Activated CD8-positive, alpha-beta memory T cell treated with anti-CD3 and anti-CD28 coated beads, Interleukin-2, amount 10 ng/mL, durations not matched to agents 7 days and 5 days (primary cell): ENCODE measurements around the gene ZMAT2. TPM values are rescaled to one million over a fixed set of nuclear protein-coding genes. Genes with fewer than 3 reads are reported as not detected.
A peak's percentile ranks its signal among the peaks of the same experiment; 100 is the strongest.
"Not testable (repeated sequence)": the region's sequence is repeated elsewhere in the genome, so short reads cannot be mapped to it uniquely, and the experiment has no call there.

Source experiments
- ATAC-seq: fragments of 150-1000 bp; cut with Tn5 transposase; one replicate; pipeline ENCODE4 v1.10.0; 2021; ENCODE audit warnings: moderate library complexity
- CTCF ChIA-PET: fragments of 350-600 bp; sonication (Branson Sonifier 250); formaldehyde crosslinking; loops from one replicate; lab custom pipeline; 2021; ENCODE audit warnings: antibody characterized with exemption; lab: Charles Lee
- DNase-seq: peaks from one replicate; pipeline ENCODE4 v3.0.0-alpha.2; 2020
- H3K27ac Mint-ChIP-seq: one replicate; pipeline ENCODE4 v1.8.0; 2021; ENCODE audit warnings: mild to moderate bottlenecking, mixed read lengths
- H3K27me3 Mint-ChIP-seq: one replicate; pipeline ENCODE4 v1.8.0; 2021; ENCODE audit warnings: mixed read lengths
- H3K36me3 Mint-ChIP-seq: one replicate; pipeline ENCODE4 v1.8.0; 2021; ENCODE audit warnings: mild to moderate bottlenecking, mixed read lengths
- H3K4me1 Mint-ChIP-seq: one replicate; pipeline ENCODE4 v1.8.0; 2021; ENCODE audit warnings: mixed read lengths
- H3K4me3 Mint-ChIP-seq: one replicate; pipeline ENCODE4 v1.8.0; 2021; ENCODE audit warnings: mild to moderate bottlenecking, moderate library complexity, mixed read lengths
- H3K9me3 Mint-ChIP-seq: one replicate; pipeline ENCODE4 v1.8.0; 2022; ENCODE audit warnings: low read depth, mixed read lengths
- total RNA-seq, 2 experiments: library from RNA; stranded (reverse); gene quantifications; one replicate each; pipeline ENCODE4 v1.2.3, GENCODE V29; 2021

The ZMAT2 gene
- total RNA-seq, 2 experiments from 2014 or later, result 45.0 to 58.6 TPM

GRCh38 chr5:140718266-140718592, 18.0 kb downstream of the ZMAT2 start:
- Mint-ChIP-seq H3K36me3 (no peaks in the 10 kb centered on the region), H3K4me3 (no peak overlapping the region)
- CTCF ChIA-PET, result interaction anchor here (1.0 to 5.3 kb wide), 2 partner anchors 160 to 353 kb away, joined by 3 to 49 read pairs; no protein-coding TSS in a partner anchor

GRCh38 chr5:140720738-140721137, 20.5 kb downstream of the ZMAT2 start:
- DNase-seq, H3K36me3 Mint-ChIP-seq, H3K27ac Mint-ChIP-seq, H3K9me3 Mint-ChIP-seq, H3K4me3 Mint-ChIP-seq, ATAC-seq: not testable (repeated sequence)
- CTCF ChIA-PET, result interaction anchor here (1.0 to 5.3 kb wide), 14 partner anchors 9 to 481 kb away, joined by 3 to 49 read pairs (median 5); partner anchors contain the start of genes CD14, EIF4EBP3 and TMCO6
- peaks cover 16% of the 10 kb centered on the region for H3K27me3 Mint-ChIP-seq
- peaks cover 24% of the 10 kb centered on the region for H3K4me1 Mint-ChIP-seq

More at GRCh38 chr5:140718266-140718592, 18.0 kb downstream of the ZMAT2 start:
- no peak overlapping the region for H3K27ac Mint-ChIP-seq
- peaks cover 17% of the 10 kb centered on the region for H3K4me1 Mint-ChIP-seq
- no peaks in the 10 kb centered on the region for H3K9me3 Mint-ChIP-seq
- DNase-seq (no peak), ATAC-seq (no peak)
- peaks cover 9% of the 10 kb centered on the region for H3K27me3 Mint-ChIP-seq

GRCh38 chr5:140721395-140721794, 21.1 kb downstream of the ZMAT2 start:
- H3K4me1 Mint-ChIP-seq, result peaks cover 29% of the 10 kb centered on the region
- H3K27ac Mint-ChIP-seq, H3K36me3 Mint-ChIP-seq, H3K4me3 Mint-ChIP-seq, H3K9me3 Mint-ChIP-seq, ATAC-seq, DNase-seq: not testable (repeated sequence)
- H3K27me3 Mint-ChIP-seq, result peaks cover 16% of the 10 kb centered on the region
- CTCF ChIA-PET, result interaction anchor here (0.6 to 5.3 kb wide), 7 partner anchors 10 to 1401 kb away, joined by 3 to 49 read pairs (median 5); partner anchors contain the start of gene HBEGF

GRCh38 chr5:140725799-140726471, 25.7 kb downstream of the ZMAT2 start:
- Mint-ChIP-seq H3K36me3 (no peaks in the 10 kb centered on the region), H3K4me3 (peak overlapping the region; percentile 76), H3K4me1 (peaks cover 15% of the 10 kb centered on the region), H3K9me3 (peaks cover 2% of the 10 kb centered on the region), H3K27me3 (peaks cover 16% of the 10 kb centered on the region), H3K27ac (peak overlapping the region; percentile 56)
- DNase-seq, result peak; percentile 90
- ATAC-seq, result peak; percentile 95
- CTCF ChIA-PET, result interaction anchor here (0.7 to 1.6 kb wide), 10 partner anchors 9 to 486 kb away, joined by 3 to 4 read pairs (median 3); no protein-coding TSS in a partner anchor

- no peaks in the 10 kb centered on the region for H3K4me1 Mint-ChIP-seq
- CTCF ChIA-PET, result no interaction called here
- no peaks in the 10 kb centered on the region for H3K36me3 Mint-ChIP-seq
- H3K4me3 Mint-ChIP-seq, result no peak overlapping the region
- peaks cover 20% of the 10 kb centered on the region for H3K27me3 Mint-ChIP-seq
- ATAC-seq (no peak), DNase-seq (no peak)
- H3K27ac Mint-ChIP-seq, result no peak overlapping the region
- H3K9me3 Mint-ChIP-seq, result peaks cover 2% of the 10 kb centered on the region
These were observed 32.9 kb downstream of the ZMAT2 start for GRCh38 chr5:140733098-140733497.

GRCh38 chr5:140734354-140734753, 34.1 kb downstream of the ZMAT2 start:
- H3K9me3 Mint-ChIP-seq, result peaks cover 2% of the 10 kb centered on the region
- DNase-seq (no peak), ATAC-seq (no peak)
- H3K36me3 Mint-ChIP-seq, result no peaks in the 10 kb centered on the region
- no peak overlapping the region for H3K27ac Mint-ChIP-seq
- H3K27me3 Mint-ChIP-seq, result peaks cover 20% of the 10 kb centered on the region
- H3K4me3 Mint-ChIP-seq, result no peak overlapping the region
- H3K4me1 Mint-ChIP-seq, result no peaks in the 10 kb centered on the region
- CTCF ChIA-PET, result interaction anchor here (1.3 kb wide), 1 partner anchor 8 kb away, joined by 3 read pairs; no protein-coding TSS in a partner anchor

GRCh38 chr5:140737486-140737885, 37.2 kb downstream of the ZMAT2 start:
- no peak for ATAC-seq
- DNase-seq, result no peak
- H3K4me3 Mint-ChIP-seq, result no peak overlapping the region
- no peak overlapping the region for H3K27ac Mint-ChIP-seq
- peaks cover 5% of the 10 kb centered on the region for H3K9me3 Mint-ChIP-seq
- H3K27me3 Mint-ChIP-seq, result peaks cover 16% of the 10 kb centered on the region
- H3K4me1 Mint-ChIP-seq, result no peaks in the 10 kb centered on the region
- H3K36me3 Mint-ChIP-seq, result no peaks in the 10 kb centered on the region
- CTCF ChIA-PET, result interaction anchor here (1.3 kb wide), 1 partner anchor 493 kb away, joined by 3 read pairs; no protein-coding TSS in a partner anchor

- DNase-seq, result no peak
- H3K4me3 Mint-ChIP-seq, result no peak overlapping the region
- no peaks in the 10 kb centered on the region for H3K4me1 Mint-ChIP-seq
- no peak overlapping the region for H3K27ac Mint-ChIP-seq
- H3K27me3 Mint-ChIP-seq, result peaks cover 5% of the 10 kb centered on the region
- peaks cover 3% of the 10 kb centered on the region for H3K9me3 Mint-ChIP-seq
- no peak for ATAC-seq
- CTCF ChIA-PET, result no interaction called here
- no peaks in the 10 kb centered on the region for H3K36me3 Mint-ChIP-seq
These were observed 41.7 kb downstream of the ZMAT2 start for GRCh38 chr5:140741967-140742366.

- H3K27me3 Mint-ChIP-seq, result no peaks in the 10 kb centered on the region
- no peaks in the 10 kb centered on the region for H3K4me1 Mint-ChIP-seq
- H3K27ac Mint-ChIP-seq, result no peak overlapping the region
- DNase-seq (no peak), ATAC-seq (no peak)
- CTCF ChIA-PET, result no interaction called here
- H3K4me3 Mint-ChIP-seq, result no peak overlapping the region
- peaks cover 39% of the 10 kb centered on the region for H3K9me3 Mint-ChIP-seq
- peaks cover 4% of the 10 kb centered on the region for H3K36me3 Mint-ChIP-seq
These were observed 53.3 kb downstream of the ZMAT2 start for GRCh38 chr5:140753561-140753960.

Other genes starting within 250 kb of the ZMAT2 start
- 1 to 10 TPM; 7.4 to 9.0 TPM for gene EIF4EBP3, start 152.8 kb upstream of the ZMAT2 start, total RNA-seq
- 10 to 100 TPM; 37.9 to 47.3 TPM for gene SRA1, start 143.0 kb upstream of the ZMAT2 start, total RNA-seq
- 10 to 100 TPM; 20.0 to 24.8 TPM for gene APBB3, start 135.8 kb upstream of the ZMAT2 start, total RNA-seq
- 100 to 1,000 TPM; 100 to 101 TPM for gene SLC35A4, start 135.6 kb upstream of the ZMAT2 start, total RNA-seq
- gene CD14, start 67.3 kb upstream of the ZMAT2 start, total RNA-seq, result under 1 TPM; 0.38 to 0.56 TPM
- 10 to 100 TPM; 33.1 to 35.3 TPM for gene TMCO6, start 61.0 kb upstream of the ZMAT2 start, total RNA-seq
- 10 to 100 TPM; 75.0 to 77.0 TPM for gene NDUFA2, start 52.8 kb upstream of the ZMAT2 start, total RNA-seq
- 100 to 1,000 TPM; 102 to 113 TPM for gene IK, start 52.6 kb upstream of the ZMAT2 start, total RNA-seq
- 10 to 100 TPM; 38.7 to 40.6 TPM for gene WDR55, start 35.5 kb upstream of the ZMAT2 start, total RNA-seq
- gene DND1, start 26.9 kb upstream of the ZMAT2 start, total RNA-seq, result 1 to 10 TPM; 2.8 to 2.9 TPM
- gene HARS1, start 9.1 kb upstream of the ZMAT2 start, total RNA-seq, result 10 to 100 TPM; 75.9 to 93.9 TPM
- gene HARS2, start 9.0 kb upstream of the ZMAT2 start, total RNA-seq, result 10 to 100 TPM; 30.7 to 36.6 TPM
- not detected for gene PCDHA1, start 85.7 kb downstream of the ZMAT2 start, total RNA-seq
- not detected for gene PCDHA2, start 94.4 kb downstream of the ZMAT2 start, total RNA-seq
- not detected for gene PCDHA3, start 100.6 kb downstream of the ZMAT2 start, total RNA-seq
- gene PCDHA4, start 106.6 kb downstream of the ZMAT2 start, total RNA-seq, result not detected
- not detected for gene PCDHA5, start 121.2 kb downstream of the ZMAT2 start, total RNA-seq
- gene PCDHA6, start 127.5 kb downstream of the ZMAT2 start, total RNA-seq, result not detected
- not detected for gene PCDHA7, start 133.8 kb downstream of the ZMAT2 start, total RNA-seq
- gene PCDHA8, start 140.7 kb downstream of the ZMAT2 start, total RNA-seq, result not detected
- gene PCDHA9, start 147.9 kb downstream of the ZMAT2 start, total RNA-seq, result not detected
- not detected for gene PCDHA10, start 155.4 kb downstream of the ZMAT2 start, total RNA-seq
- gene PCDHA11, start 168.5 kb downstream of the ZMAT2 start, total RNA-seq, result not detected
- gene PCDHA12, start 174.9 kb downstream of the ZMAT2 start, total RNA-seq, result not detected
- gene PCDHA13, start 181.7 kb downstream of the ZMAT2 start, total RNA-seq, result not detected
- gene PCDHAC1, start 225.9 kb downstream of the ZMAT2 start, total RNA-seq, result not detected